AG04450 (cell line): ENCODE measurements around the gene DEXI. TPM values are rescaled to one million over a fixed set of nuclear protein-coding genes. Genes with fewer than 3 reads are reported as not detected.
A peak's percentile ranks its signal among the peaks of the same experiment; 100 is the strongest.

ENCODE experiments used
- CTCF ChIA-PET: fragments of 300-600, 350-600 bp; formaldehyde crosslinking; extraction: SDS; loops from one replicate; lab custom pipeline; 2022; ENCODE audit warnings: antibody characterized with exemption, inconsistent platforms; lab: Charles Lee
- POLR2A ChIA-PET: fragments of 350-600 bp; formaldehyde crosslinking; extraction: SDS; loops from one replicate; lab custom pipeline; 2021; ENCODE audit warnings: antibody characterized with exemption, inconsistent platforms; lab: Yijun Ruan, JAX
- DNase-seq: peaks from one replicate; pipeline ENCODE4 v3.0.0-alpha.2; 2011; ENCODE audit warnings: low read depth, low spot score
- H3K27ac ChIP-seq: one replicate; pipeline ENCODE4 v1.5.1; 2012; ENCODE audit warnings: low read depth, low read length, control low read depth
- H3K27me3 ChIP-seq: one replicate; pipeline ENCODE4 v1.6.0; 2012; ENCODE audit warnings: low read length; ENCODE audit not compliant: control insufficient read depth, insufficient read depth
- H3K4me3 ChIP-seq: 2 replicates; pipeline ENCODE4 v1.5.1; 2011; ENCODE audit warnings: mild to moderate bottlenecking, low read depth, low read length, control low read depth
- H3K9me3 ChIP-seq: 2 replicates; pipeline ENCODE4 v1.5.1; 2012; ENCODE audit warnings: low read length; ENCODE audit not compliant: control insufficient read depth, insufficient read depth
- polyA plus RNA-seq: library from polyadenylated mRNA; depleted of rRNA; stranded (reverse); fragments of >200 nt; gene quantifications from 2 replicates; pipeline ENCODE4 v1.2.3, GENCODE V29; 2011
- TF ChIP-seq, protein P1 (sequence below): IDR thresholded peaks from 2 replicates; pipeline ENCODE4 v1.5.1; 2011; ENCODE audit warnings: low read depth, low read length, control low read depth, inconsistent platforms

Gene DEXI
- polyA plus RNA-seq, 1 experiment = 37.3 TPM

- no peak overlapping the region for H3K27ac ChIP-seq
- H3K4me3 ChIP-seq = peak overlapping the region; percentile 80
- H3K27me3 ChIP-seq = no peaks in the 10 kb centered on the region
- DNase-seq = no peak
- H3K9me3 ChIP-seq = no peaks in the 10 kb centered on the region; the same call in 1 of the 2 replicates
- CTCF ChIA-PET = interaction anchor here (1.5 kb wide), 1 partner anchor 22 kb away, joined by 10 read pairs; no protein-coding TSS in a partner anchor
- POLR2A ChIA-PET = interaction anchor here (1.3 kb wide), 1 partner anchor 197 kb away, joined by 7 read pairs; the partner anchor contains the start of gene NUBP1
- TF ChIP-seq, protein P1, sequence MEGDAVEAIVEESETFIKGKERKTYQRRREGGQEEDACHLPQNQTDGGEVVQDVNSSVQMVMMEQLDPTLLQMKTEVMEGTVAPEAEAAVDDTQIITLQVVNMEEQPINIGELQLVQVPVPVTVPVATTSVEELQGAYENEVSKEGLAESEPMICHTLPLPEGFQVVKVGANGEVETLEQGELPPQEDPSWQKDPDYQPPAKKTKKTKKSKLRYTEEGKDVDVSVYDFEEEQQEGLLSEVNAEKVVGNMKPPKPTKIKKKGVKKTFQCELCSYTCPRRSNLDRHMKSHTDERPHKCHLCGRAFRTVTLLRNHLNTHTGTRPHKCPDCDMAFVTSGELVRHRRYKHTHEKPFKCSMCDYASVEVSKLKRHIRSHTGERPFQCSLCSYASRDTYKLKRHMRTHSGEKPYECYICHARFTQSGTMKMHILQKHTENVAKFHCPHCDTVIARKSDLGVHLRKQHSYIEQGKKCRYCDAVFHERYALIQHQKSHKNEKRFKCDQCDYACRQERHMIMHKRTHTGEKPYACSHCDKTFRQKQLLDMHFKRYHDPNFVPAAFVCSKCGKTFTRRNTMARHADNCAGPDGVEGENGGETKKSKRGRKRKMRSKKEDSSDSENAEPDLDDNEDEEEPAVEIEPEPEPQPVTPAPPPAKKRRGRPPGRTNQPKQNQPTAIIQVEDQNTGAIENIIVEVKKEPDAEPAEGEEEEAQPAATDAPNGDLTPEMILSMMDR = no peak
Observed at GRCh38 chr16:10941127-10941933, 938 bp downstream of the DEXI start.

DNA sequence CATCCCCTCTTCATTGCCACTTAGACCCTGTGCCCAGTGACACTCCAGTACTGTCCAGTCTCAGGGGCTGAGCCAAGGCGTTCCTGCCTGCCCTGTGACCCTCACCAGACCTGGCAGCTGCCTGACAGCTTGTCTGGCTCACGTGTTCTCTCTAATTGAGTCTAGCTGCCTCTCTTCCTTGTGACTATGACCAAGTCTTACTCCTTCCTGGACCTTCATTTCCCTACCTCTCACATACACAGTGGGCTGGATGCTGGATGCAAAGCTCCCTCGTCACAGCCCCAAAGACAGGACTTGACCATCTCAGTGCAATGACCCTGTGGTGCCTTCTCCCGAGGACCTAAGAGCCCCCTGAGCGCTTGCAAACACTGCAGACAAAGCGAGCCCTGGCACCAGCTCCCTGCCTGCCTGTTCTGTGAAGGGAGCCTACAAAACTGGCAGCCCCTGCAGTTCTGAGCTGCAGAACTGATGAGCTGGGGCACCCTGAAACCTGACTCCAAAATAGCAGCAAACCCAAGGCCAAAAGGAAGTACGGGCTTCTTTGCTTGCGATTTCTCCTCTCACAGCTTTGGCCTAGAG, 1.7 kb downstream of the DEXI start:
- TF ChIP-seq, protein P1 = no peak

GRCh38 chr16:10939649-10940234, 2.5 kb downstream of the DEXI start:
- peak overlapping the region; percentile 80 for H3K4me3 ChIP-seq
- H3K9me3 ChIP-seq = no peaks in the 10 kb centered on the region; the same call in 1 of the 2 replicates
- no peak for DNase-seq
- CTCF ChIA-PET = no interaction called here
- TF ChIP-seq, protein P1 = no peak
- no peak overlapping the region for H3K27ac ChIP-seq
- POLR2A ChIA-PET = no interaction called here
- no peaks in the 10 kb centered on the region for H3K27me3 ChIP-seq

More for the DNA sequence above, 1.7 kb downstream of the DEXI start:
- peak overlapping the region; percentile 80 for H3K4me3 ChIP-seq
- ChIA-PET CTCF (interaction anchor here (1.5 kb wide), 1 partner anchor 22 kb away, joined by 10 read pairs; no protein-coding TSS in a partner anchor), POLR2A (no interaction called here)
- no peaks in the 10 kb centered on the region; the same call in 1 of the 2 replicates for H3K9me3 ChIP-seq
- DNase-seq = no peak
- H3K27me3 ChIP-seq = no peaks in the 10 kb centered on the region
- no peak overlapping the region for H3K27ac ChIP-seq

DNA sequence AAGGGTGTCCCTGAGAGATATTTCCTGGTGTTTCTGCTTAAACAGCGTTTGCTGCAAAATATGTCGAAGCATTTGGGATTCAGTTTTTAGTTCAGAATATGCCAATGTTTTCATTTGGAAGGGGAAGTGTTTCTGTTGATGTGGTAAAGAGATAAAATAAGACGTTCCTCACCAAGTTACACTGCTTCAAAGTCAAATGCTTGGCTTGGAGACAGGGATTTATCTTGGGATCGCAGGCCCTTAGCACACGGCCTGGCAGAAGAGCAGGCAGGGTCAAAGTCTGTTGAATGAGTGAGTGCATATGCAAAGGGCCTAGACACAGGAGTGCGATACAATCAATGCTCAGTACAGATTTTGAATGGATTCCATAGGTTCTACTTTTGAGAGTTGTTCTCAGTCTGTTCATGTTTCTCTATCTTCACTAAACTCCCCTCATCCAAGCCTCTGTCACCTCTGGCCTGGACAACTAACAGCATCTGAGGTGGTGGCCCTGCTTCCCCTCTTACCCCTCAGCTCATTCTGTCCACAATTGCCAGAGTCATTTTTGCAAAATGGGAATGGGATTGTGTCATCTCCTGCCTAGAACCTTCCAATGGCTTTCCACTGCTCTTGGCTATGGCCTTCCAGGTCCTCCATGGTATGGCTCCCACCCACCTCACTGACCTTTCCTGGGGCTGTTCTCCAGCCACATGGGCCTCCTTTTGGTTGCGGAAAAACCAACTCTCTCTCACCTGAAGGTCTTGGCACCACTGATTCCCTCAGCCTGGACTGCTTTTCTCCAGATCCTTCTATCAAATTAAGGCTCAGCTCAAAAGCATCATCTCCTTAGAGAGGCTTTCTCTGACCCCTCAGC, 3.2 kb downstream of the DEXI start:
- Histone ChIP-seq H3K27me3 (no peaks in the 10 kb centered on the region), H3K4me3 (peak overlapping the region; percentile 80), H3K27ac (no peak overlapping the region), H3K9me3 (no peaks in the 10 kb centered on the region)
- CTCF ChIA-PET = no interaction called here
- DNase-seq = no peak
- POLR2A ChIA-PET = no interaction called here
- TF ChIP-seq, protein P1 = no peak
